Stimulated activated effector memory CD8-positive, alpha-beta T cell treated with anti-CD3 and anti-CD28 coated beads, Interleukin-12 subunit alpha, Interleukin-12 subunit beta, amount 100 ng/mL, for 72 hours (primary cell): Measurements from ENCODE around the gene TNFRSF1A.
A peak's percentile ranks its signal among the peaks of the same experiment; 100 is the strongest.

Source experiments
- ATAC-seq: fragments of 150-1000 bp; cut with Tn5 transposase; 2 replicates; pipeline ENCODE4 v1.10.0; 2021
- DNase-seq, 2 donors: peaks; one replicate each; pipeline ENCODE4 v3.0.0; 2021 to 2022; ENCODE audit warnings: low spot score in 2 of 2
- H3K27ac Mint-ChIP-seq: one replicate; pipeline ENCODE4 v1.8.0; 2022; ENCODE audit warnings: mild to moderate bottlenecking, mixed read lengths
- H3K36me3 Mint-ChIP-seq: one replicate; pipeline ENCODE4 v1.8.0; 2022; ENCODE audit warnings: mild to moderate bottlenecking, mixed read lengths
- H3K4me1 Mint-ChIP-seq: one replicate; pipeline ENCODE4 v1.8.0; 2022; ENCODE audit warnings: mixed read lengths
- H3K4me3 Mint-ChIP-seq: one replicate; pipeline ENCODE4 v1.8.0; 2022; ENCODE audit warnings: mild to moderate bottlenecking, mixed read lengths
- H3K9me3 Mint-ChIP-seq: one replicate; pipeline ENCODE4 v1.8.0; 2022; ENCODE audit warnings: mixed read lengths

Gene TNFRSF1A

DNA sequence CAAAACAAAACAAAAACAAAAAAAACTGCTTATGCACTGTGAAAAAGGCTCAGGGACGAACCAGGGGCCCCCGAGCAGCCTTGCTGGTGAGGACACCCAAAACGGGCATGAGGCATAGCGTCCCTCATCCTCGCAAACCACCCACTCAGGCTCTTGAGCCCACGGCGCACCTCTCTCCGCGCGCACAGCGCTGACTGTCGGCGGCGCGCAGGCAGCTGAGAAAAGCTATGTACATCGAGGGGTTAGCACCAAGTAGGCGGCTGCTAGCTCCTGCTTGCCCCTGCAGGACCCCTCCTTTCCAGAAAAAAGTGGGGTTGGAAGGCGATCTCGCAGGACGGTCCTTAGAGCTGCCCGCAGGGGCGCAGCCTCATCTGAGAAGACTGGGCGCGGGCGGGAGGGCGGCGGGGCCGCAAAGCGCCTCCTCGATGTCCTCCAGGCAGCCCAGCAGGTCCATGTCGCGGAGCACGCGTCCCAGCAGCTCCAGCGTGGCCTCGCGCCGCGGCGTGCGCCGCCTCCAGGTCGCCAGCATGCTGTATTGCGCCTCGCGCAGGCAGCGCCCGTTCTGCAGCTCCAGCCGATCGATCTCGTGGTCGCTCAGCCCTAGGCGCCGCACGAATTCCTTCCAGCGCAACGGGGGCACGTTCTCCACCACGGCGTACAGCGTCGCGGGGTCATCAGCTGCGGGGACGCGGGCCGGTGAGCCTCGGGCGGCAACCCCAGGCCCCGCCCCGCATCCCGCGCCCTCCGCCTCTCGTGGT, 12.8 kb downstream of the TNFRSF1A start:
- Mint-ChIP-seq H3K27ac (peak overlapping the region; percentile 63), H3K9me3 (no peaks in the 10 kb centered on the region), H3K36me3 (peaks cover 92% of the 10 kb centered on the region), H3K4me1 (peaks cover 31% of the 10 kb centered on the region), H3K4me3 (no peak overlapping the region)
- DNase-seq (no peak), ATAC-seq (no peak)

DNA sequence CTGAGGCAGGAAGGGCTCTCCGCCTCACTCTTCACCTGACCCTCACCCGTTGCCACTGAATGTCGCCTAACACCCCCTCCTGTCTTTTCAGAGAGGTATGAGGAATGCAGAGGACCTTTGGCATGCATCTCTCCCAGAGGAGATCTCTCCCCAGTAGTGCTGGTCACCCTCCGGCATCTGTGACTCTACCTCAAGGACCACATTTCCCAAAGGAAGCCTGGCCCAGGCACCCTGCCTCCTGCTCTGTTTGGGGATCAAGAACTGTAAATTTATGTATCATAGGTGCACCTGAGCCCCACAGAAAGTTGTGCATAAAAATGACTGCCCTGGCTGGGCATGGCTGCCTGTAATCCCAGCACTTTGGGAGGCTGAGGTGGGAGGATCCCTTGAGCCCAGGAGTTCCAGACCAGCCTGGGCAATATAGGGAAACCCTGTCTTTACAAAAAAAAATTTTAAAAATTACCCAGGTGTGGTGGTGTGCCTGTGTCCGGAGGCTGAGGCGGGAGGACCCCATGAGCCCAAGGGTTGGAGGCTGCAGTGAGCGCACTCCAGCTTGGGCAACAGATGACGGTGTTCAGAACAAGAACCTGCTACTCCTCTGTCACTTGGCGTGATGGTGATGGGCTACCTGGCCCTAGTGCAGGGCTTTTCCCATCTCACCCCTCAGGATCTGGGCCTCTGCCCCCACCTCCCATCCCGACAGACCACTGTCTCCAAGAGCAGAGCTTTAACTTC, 13.7 kb downstream of the TNFRSF1A start:
- Mint-ChIP-seq H3K36me3 (peaks cover 90% of the 10 kb centered on the region), H3K4me3 (no peak overlapping the region), H3K9me3 (no peaks in the 10 kb centered on the region), H3K27ac (peak overlapping the region; percentile 63), H3K4me1 (peaks cover 41% of the 10 kb centered on the region)
- no peak for ATAC-seq
- no peak for DNase-seq

DNA sequence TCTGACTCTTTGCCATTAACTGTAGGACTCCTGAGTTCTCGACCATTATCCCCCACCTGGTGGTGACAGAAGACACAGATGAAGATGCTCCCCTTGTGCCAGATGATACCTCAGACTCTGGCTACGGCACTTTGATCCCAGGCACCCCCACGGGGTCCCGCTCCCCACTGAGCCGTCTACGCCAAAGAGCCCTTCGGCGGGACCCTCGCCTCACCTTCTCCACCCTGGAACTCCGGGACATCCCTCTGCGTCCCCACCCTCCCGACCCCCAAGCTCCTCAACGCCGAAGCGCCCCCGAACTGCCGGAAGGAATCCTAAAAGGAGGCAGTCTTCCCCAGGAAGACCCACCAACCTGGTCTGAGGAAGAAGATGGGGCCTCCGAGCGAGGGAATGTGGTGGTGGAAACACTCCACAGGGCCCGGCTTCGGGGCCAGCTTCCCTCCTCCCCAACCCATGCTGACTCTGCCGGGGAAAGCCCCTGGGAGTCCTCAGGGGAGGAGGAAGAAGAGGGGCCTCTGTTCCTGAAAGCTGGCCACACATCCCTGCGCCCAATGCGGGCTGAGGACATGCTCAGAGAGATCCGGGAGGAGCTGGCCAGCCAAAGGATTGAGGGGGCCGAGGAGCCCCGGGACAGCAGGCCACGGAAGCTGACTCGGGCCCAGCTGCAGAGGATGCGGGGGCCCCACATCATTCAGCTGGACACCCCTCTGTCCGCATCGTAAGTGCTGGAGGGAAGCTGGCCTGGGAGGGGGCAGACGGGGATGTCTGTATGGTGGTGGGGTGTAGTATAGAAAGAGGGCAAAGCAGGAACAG, 14.4 kb downstream of the TNFRSF1A start:
- Mint-ChIP-seq H3K4me3 (no peak overlapping the region), H3K4me1 (peaks cover 46% of the 10 kb centered on the region), H3K36me3 (peaks cover 83% of the 10 kb centered on the region), H3K27ac (peak overlapping the region; percentile 63), H3K9me3 (no peaks in the 10 kb centered on the region)
- DNase-seq (no peak), ATAC-seq (no peak)

DNA sequence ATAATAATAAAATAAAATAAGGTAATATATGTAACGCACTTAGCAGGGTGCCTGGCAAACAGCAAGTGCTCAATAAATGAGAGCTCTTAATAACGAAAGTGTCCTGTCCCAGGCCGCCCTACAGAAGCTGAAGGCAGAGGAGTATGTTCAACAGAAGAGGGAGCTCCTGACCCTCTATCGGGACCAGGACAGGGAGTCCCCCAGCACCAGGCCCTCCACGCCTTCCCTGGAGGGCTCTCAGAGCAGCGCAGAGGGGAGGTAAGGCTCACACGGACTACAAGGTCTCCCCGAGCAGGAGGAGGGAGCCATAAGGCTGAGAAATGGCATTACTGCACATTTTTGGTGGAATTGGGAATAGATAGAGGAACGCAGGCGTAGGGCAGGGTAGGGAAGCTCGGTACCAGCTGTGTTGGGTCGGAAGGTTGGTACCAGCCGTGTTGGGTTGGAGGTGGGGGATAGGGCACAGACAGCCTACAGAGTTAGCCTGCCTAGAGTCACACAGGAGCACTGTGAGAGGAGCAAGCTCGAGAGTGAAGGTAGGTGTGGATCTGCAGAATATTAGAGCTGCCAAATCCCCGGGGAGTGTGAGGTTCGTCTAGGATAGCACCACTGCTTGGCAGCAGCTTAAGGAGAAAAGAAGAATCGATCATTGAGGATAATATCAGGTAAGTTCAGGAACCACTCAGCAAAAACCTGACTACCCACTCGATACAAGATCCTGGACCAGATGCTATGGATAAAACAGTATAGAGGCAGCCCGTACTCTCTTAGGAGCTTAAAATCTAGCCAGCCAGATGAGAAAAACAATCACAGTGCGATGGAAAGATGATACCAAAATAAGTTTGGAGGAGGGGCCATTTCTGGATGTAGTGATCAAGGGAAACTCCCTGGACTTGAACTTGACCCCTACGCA, 15.3 kb downstream of the TNFRSF1A start:
- H3K36me3 Mint-ChIP-seq = peaks cover 75% of the 10 kb centered on the region
- H3K4me3 Mint-ChIP-seq = no peak overlapping the region
- no peaks in the 10 kb centered on the region for H3K9me3 Mint-ChIP-seq
- no peak for DNase-seq
- ATAC-seq = peak; percentile 52
- peaks cover 52% of the 10 kb centered on the region for H3K4me1 Mint-ChIP-seq
- H3K27ac Mint-ChIP-seq = peak overlapping the region; percentile 95

DNA sequence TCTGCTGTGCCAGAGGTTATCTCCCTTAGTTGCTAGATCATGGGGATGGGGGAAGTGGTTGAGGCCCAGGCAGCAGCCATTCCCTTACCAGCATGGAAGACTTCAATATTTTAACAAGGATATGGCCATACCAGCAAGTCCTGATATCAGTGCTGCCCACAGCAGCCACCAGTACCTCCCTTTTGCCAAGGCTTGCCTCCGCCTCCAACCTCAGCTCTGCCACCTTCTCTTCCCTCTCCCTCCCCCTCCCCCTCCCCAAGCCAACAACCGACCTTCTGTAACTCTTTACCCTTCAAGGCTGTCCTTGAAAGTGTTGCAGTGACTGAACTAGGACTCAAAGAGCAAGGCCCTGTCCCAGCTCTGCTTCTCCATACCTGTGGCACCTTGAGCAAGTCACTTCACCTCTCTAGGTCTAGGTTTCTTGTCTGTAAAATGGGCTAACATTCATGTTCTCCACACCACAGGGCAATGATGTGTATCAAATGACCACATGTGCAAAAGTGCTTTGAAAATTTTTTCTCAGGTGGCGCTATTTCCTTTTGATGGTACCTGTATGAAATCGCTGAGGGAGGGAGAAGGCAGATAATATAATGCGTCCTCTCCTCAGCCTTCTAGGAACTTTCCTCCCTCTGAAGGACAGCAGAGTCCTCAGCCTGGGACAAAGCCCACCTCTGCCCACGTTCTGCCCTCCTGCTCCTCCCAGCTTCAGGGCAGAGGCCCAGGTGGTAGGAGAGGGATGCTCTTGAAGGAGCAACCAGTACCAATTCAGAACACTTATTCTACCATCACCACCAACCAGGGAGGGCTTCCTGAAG, 16.7 kb downstream of the TNFRSF1A start:
- Mint-ChIP-seq H3K27ac (peak overlapping the region; percentile 95), H3K36me3 (peaks cover 65% of the 10 kb centered on the region), H3K4me1 (peaks cover 47% of the 10 kb centered on the region), H3K4me3 (peak overlapping the region; percentile 72), H3K9me3 (no peaks in the 10 kb centered on the region)
- ATAC-seq (no peak), DNase-seq (no peak)

DNA sequence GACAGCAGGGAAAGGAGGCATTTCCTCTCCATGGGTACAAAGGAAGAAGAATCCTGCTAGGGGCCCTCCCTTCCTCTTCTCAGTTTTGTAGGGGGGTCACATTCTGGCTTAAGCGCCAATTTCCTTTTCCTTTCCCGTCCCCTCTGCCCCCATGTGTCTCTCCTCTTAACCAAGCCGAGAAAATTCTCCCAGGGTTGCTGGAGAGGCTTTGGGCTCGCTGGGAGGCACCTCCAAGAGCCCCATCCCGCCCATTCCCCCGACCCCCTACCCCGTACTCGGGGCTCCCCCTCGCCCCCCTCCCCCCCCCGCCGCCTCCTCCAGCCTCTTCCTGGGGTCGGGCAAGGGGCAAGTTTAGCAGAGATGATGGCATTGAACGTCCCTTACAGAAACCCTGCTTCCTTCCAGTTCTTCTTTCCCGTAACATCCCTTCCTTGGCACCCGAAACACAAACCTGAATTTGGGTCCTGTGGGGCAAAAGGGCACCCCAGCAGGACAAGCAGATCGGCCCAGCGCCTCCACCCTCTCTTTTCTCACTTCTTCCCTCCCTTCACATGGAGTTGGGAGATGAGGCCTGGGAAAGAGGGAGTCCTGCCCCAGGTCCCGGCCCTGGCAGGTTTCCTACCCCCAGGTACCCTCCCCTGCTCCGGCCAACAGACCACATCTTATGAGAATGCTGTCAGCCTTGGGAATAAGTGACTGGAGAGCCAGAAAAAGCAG, 17.7 kb downstream of the TNFRSF1A start:
- Mint-ChIP-seq H3K4me1 (peaks cover 47% of the 10 kb centered on the region), H3K9me3 (no peaks in the 10 kb centered on the region), H3K27ac (peak overlapping the region; percentile 95), H3K4me3 (peak overlapping the region; percentile 72), H3K36me3 (peaks cover 60% of the 10 kb centered on the region)
- ATAC-seq (no peak), DNase-seq (no peak)

DNA sequence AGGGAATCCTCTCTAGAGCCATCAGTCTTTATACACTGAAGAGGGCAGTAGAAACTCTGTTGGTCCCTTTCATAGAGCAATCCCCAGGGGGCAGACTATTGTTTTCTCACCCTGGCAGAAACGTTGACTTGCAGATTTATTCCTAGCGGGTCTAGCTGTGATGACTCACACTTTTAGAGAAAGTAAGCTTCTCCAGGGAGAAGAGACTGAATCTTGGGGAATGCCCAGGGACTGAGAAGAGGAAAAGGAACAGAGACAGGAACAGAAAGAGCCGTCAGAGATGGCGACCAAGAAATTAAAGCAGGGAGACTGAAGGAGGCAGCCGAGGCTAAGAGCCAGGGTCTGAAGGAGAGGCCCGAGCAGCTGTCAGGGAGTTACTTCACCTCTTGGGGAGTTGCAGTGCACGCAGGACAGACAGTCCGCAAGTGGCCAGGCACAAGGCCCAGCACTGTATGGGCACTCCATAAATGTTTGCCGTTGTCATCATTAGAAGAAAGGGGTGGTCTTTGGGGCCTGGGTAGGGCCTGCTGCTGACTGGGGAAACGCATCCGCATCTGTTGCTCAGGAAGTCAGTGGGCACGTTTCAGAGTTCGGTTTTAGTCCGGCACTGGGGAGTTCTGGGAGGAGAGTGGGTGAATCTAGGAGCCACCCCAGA, 18.4 kb downstream of the TNFRSF1A start:
- H3K4me3 Mint-ChIP-seq = peak overlapping the region; percentile 72
- H3K27ac Mint-ChIP-seq = peak overlapping the region; percentile 95
- H3K4me1 Mint-ChIP-seq = peaks cover 53% of the 10 kb centered on the region
- H3K9me3 Mint-ChIP-seq = no peaks in the 10 kb centered on the region
- DNase-seq (peak in 1 of 2 donors; percentile 72), ATAC-seq (peak; percentile 81)
- peaks cover 59% of the 10 kb centered on the region for H3K36me3 Mint-ChIP-seq

DNA sequence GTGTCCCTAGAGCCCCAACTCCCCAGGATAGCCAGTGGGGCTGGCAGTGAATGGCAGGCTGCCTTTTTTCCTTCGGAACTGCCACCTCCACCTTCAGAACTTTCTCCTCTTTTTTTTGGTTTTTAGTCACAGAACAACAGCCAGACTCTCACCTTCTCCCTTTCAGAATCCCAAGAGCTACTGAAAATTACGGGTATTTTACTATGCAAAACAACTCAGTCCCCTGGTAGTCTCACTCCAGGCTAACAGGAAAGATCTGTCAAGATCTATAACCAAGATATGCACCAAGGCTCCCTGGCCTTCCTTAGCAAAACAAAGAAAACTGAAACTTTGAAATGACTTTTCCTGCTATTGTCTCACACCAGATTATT, 18.9 kb downstream of the TNFRSF1A start:
- Mint-ChIP-seq H3K4me1 (peaks cover 58% of the 10 kb centered on the region), H3K36me3 (peaks cover 59% of the 10 kb centered on the region), H3K9me3 (no peaks in the 10 kb centered on the region), H3K4me3 (peak overlapping the region; percentile 72), H3K27ac (peak overlapping the region; percentile 95)
- ATAC-seq (no peak), DNase-seq (no peak)

DNA sequence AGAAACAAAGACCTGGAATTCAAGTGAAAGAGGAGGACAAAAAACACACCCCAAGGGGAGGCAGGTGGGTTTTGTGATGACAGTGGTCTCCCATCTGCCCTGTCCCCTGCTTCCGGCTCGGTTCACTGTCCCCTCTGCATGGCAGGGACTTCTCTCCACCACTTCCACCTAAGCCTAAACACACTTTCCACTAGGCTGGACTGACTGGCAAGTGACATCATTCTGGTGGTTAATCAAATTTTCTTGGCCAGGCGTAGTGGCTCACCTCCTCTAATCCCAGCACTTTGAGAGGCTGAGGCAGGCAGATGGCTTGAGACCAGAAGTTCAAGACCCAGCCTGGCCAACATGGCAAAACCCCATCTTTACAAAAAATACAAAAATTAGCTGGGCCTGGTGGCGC, 19.5 kb downstream of the TNFRSF1A start:
- peaks cover 64% of the 10 kb centered on the region for H3K4me1 Mint-ChIP-seq
- peak overlapping the region; percentile 95 for H3K27ac Mint-ChIP-seq
- ATAC-seq = no peak
- H3K36me3 Mint-ChIP-seq = peaks cover 60% of the 10 kb centered on the region
- H3K9me3 Mint-ChIP-seq = no peaks in the 10 kb centered on the region
- no peak for DNase-seq
- H3K4me3 Mint-ChIP-seq = peak overlapping the region; percentile 72

DNA sequence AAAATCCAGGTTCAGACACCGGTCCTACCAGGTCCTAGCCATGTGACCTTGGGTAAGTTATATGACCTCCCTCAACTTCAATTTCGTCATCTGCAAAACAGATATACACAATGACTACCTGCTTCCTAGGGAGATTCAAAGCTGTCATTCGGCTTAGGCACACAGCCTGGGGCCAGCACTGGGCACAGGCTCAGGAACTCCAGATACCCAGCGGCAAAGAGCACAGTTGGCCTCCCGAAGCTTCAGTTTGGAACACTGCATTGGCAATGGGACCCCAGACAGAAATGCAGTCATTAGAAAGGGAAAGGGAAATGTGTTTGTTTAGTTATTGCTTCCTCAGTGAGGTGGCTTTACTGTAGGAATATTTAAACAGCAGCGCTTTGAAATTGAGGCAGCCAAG, 20.0 kb downstream of the TNFRSF1A start:
- Mint-ChIP-seq H3K27ac (peak overlapping the region; percentile 95), H3K9me3 (no peaks in the 10 kb centered on the region), H3K4me1 (peaks cover 67% of the 10 kb centered on the region), H3K36me3 (peaks cover 55% of the 10 kb centered on the region), H3K4me3 (no peak overlapping the region)
- ATAC-seq (no peak), DNase-seq (no peak)

DNA sequence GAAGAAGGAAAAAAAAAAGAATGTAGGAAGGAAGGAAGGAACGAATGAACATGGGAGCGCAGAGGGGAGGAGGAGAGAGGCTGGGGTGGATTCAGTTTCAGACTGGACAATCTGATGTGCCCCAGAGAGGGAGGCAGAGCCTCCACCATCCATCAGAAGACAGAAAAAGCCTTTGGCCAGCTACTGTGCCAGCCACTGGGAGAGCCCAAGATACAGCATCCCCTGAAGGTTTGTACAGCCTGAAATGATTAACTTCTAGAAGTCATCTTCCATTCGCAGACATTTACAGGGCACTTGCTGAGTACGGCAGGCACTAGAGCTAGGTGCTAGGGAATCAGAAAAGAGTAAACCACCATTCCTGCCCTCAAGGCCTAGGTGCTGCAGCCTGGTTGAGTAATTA, 22.4 kb downstream of the TNFRSF1A start:
- no peak for DNase-seq

DNA sequence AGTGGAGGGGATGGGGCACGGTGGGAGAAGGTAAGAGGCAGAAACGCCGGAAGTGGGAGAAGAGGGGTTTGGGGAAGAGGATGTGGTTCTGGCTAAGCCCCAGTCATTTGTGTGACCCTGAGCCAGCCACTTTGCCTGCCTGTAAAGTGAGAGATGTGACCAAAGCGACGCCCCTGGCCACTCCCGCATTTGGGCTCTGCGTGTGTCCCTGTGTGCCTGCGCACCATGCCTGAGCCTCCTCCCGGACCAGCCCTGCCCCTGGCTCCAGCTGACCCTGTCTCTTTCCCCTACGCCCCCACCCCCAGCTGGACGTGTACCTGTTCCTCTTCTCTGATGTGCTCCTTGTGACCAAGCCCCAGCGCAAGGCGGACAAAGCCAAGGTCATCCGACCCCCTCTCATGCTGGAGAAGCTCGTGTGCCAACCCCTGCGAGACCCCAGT, 23.4 kb downstream of the TNFRSF1A start:
- H3K9me3 Mint-ChIP-seq = no peaks in the 10 kb centered on the region
- H3K36me3 Mint-ChIP-seq = peaks cover 26% of the 10 kb centered on the region
- ATAC-seq = peak; percentile 12
- no peak for DNase-seq
- peak overlapping the region; percentile 26 for H3K4me3 Mint-ChIP-seq
- peak overlapping the region; percentile 85 for H3K27ac Mint-ChIP-seq
- H3K4me1 Mint-ChIP-seq = peaks cover 40% of the 10 kb centered on the region

More for the DNA sequence above, 22.4 kb downstream of the TNFRSF1A start:
- H3K27ac Mint-ChIP-seq = peak overlapping the region; percentile 49
- no peak for ATAC-seq
- peaks cover 50% of the 10 kb centered on the region for H3K4me1 Mint-ChIP-seq
- no peaks in the 10 kb centered on the region for H3K9me3 Mint-ChIP-seq
- peaks cover 34% of the 10 kb centered on the region for H3K36me3 Mint-ChIP-seq
- no peak overlapping the region for H3K4me3 Mint-ChIP-seq
